GM12878 (cell line): ENCODE measurements around the gene EXOC4. TPM values are rescaled to one million over a fixed set of nuclear protein-coding genes. Genes with fewer than 3 reads are reported as not detected.

Experiments
- ATAC-seq: fragments of 200-7000 bp; cut with Tn5 transposase; 3 replicates; pipeline ENCODE4 v1.9.1; 2020; ENCODE audit warnings: mild to moderate bottlenecking, moderate library complexity
- BruUV-seq: library from RNA; stranded (reverse); fragments of 400-500 nt; replicated peaks from 2 replicates; lab custom pipeline; 2021; lab: Mats Ljungman, UMichigan
- CTCF ChIA-PET: fragments of 300-600 bp; sonication (Branson Sonifier 250); formaldehyde crosslinking; extraction: SDS; loops from one replicate; lab custom pipeline; 2021; ENCODE audit warnings: inconsistent platforms; lab: Yijun Ruan, JAX
- POLR2A ChIA-PET: fragments of 350-600 bp; formaldehyde crosslinking; extraction: SDS; loops from one replicate; lab custom pipeline; 2021; ENCODE audit warnings: inconsistent platforms; lab: Charles Lee
- RAD21 ChIA-PET: fragments of 300-600 bp; sonication (Branson Sonifier 250); formaldehyde crosslinking; loops from one replicate; lab custom pipeline; 2023; ENCODE audit warnings: antibody characterized with exemption; ENCODE audit not compliant: unreplicated experiment; lab: Charles Lee
- SMC1A ChIA-PET: fragments of 300-600 bp; sonication (Branson Sonifier 250); formaldehyde crosslinking; loops from one replicate; lab custom pipeline; 2023; ENCODE audit not compliant: unreplicated experiment, uncharacterized antibody; lab: Charles Lee
- DNase-seq: peaks from one replicate; pipeline ENCODE4 v3.0.0-alpha.2; 2011; ENCODE audit warnings: low read depth, low spot score
- FAIRE-seq: peaks from 3 replicates; lab custom pipeline; 2011; peaks lifted over from hg19 to GRCh38; lab: Jason Lieb, UNC
- H2AFZ ChIP-seq: 2 replicates; pipeline ENCODE4 v1.6.0; 2011; ENCODE audit warnings: low read depth, low read length, control low read depth; ENCODE audit not compliant: control insufficient read depth
- H3K27ac ChIP-seq: 2 replicates; pipeline ENCODE4 v1.5.1; 2011; ENCODE audit warnings: control low read depth; ENCODE audit not compliant: control insufficient read depth, insufficient read depth
- H3K27me3 ChIP-seq, 2 experiments: replicated peaks in 1 of 2; 2 replicates each; pipeline versions ENCODE4 v1.6.0 to v1.6.1; 2011; ENCODE audit warnings: low read length in 1 of 2; ENCODE audit not compliant: control insufficient read depth in 2 of 2, insufficient read depth in 2 of 2
- H3K36me3 ChIP-seq, 2 experiments: 2 replicates each; pipeline ENCODE4 v1.5.1; 2011; ENCODE audit warnings: low read length in 1 of 2; ENCODE audit not compliant: control insufficient read depth in 2 of 2, insufficient read depth in 2 of 2
- H3K4me1 ChIP-seq: 2 replicates; pipeline ENCODE4 v1.6.1; 2011; ENCODE audit warnings: mild to moderate bottlenecking, low read length, moderate library complexity, mixed read lengths; ENCODE audit not compliant: control insufficient read depth, insufficient read depth
- H3K4me2 ChIP-seq: 2 replicates; pipeline ENCODE4 v1.6.0; 2011; ENCODE audit warnings: control low read depth; ENCODE audit not compliant: control insufficient read depth, insufficient read depth
- H3K4me3 ChIP-seq: fragments of 200-600 bp; sonication (generic); 2 replicates; pipeline ENCODE4 v1.5.1; 2016
- H3K79me2 ChIP-seq: 2 replicates; pipeline ENCODE4 v1.6.0; 2011; ENCODE audit warnings: low read length; ENCODE audit not compliant: control insufficient read depth, insufficient read depth
- H3K9ac ChIP-seq: 2 replicates; pipeline ENCODE4 v1.8.0; 2011; ENCODE audit warnings: low read length, control low read depth, mixed read lengths; ENCODE audit not compliant: control insufficient read depth, insufficient read depth
- H3K9me3 ChIP-seq: replicated peaks from 3 replicates; pipeline ENCODE4 v1.5.1; 2011; ENCODE audit warnings: mild to moderate bottlenecking, low read length; ENCODE audit not compliant: control insufficient read depth, insufficient read depth
- H4K20me1 ChIP-seq: 2 replicates; pipeline ENCODE4 v1.6.0; 2011; ENCODE audit not compliant: control insufficient read depth, insufficient read depth
- BRCA1 ChIP-seq: IDR thresholded peaks from 2 replicates; pipeline ENCODE4 v1.6.1; 2011; ENCODE audit warnings: low read depth, low read length, improper control_type of control experiment
- CHD2 ChIP-seq: IDR thresholded peaks from 2 replicates; pipeline ENCODE4 v1.6.1; 2011; ENCODE audit warnings: low read depth, low read length, improper control_type of control experiment, borderline replicate concordance
- CREB1 ChIP-seq: IDR thresholded peaks from 2 replicates; pipeline ENCODE4 v1.6.1; 2012; ENCODE audit warnings: low read depth, mild to moderate bottlenecking, inconsistent platforms
- ESRRA ChIP-seq: IDR thresholded peaks from 2 replicates; pipeline ENCODE4 v1.6.1; 2012; ENCODE audit warnings: mild to moderate bottlenecking, low read length, improper control_type of control experiment
- NFXL1 ChIP-seq: fragments of 450-650 bp; IDR thresholded peaks from 2 replicates; pipeline ENCODE4 v1.6.1; 2017; ENCODE audit warnings: antibody characterized with exemption, mild to moderate bottlenecking, borderline replicate concordance
- POLR2AphosphoS5 ChIP-seq: IDR thresholded peaks from 2 replicates; pipeline ENCODE4 v1.6.1; 2011; ENCODE audit warnings: mild to moderate bottlenecking, low read length, inconsistent platforms
- RAD21 ChIP-seq: IDR thresholded peaks from 2 replicates; pipeline ENCODE4 v1.6.1; 2011; ENCODE audit warnings: mild to moderate bottlenecking, low read depth, low read length, moderate library complexity; ENCODE audit not compliant: insufficient read depth
- REST ChIP-seq: IDR thresholded peaks from 2 replicates; pipeline ENCODE4 v1.6.1; 2012; ENCODE audit warnings: mild to moderate bottlenecking, low read depth, low read length
- SMARCA5 ChIP-seq: fragments of 450-650 bp; IDR thresholded peaks from 2 replicates; pipeline ENCODE4 v1.6.1; 2017; ENCODE audit warnings: mild to moderate bottlenecking
- TCF7 ChIP-seq: IDR thresholded peaks from 2 replicates; pipeline ENCODE4 v1.6.1; 2014; ENCODE audit warnings: antibody characterized with exemption, borderline replicate concordance
- WGBS: methylation state at CpG from one replicate; pipeline ENCODE4 v1.1.6; 2016; ENCODE audit warnings: low lambda C conversion rate; ENCODE audit not compliant: insufficient replicate concordance, insufficient coverage; ENCODE audit errors: missing lambda C conversion rate; 5-methylcytosine and 5-hydroxymethylcytosine counted together
- in situ Hi-C: fragments of 300-500 bp; cut with MboI; formaldehyde crosslinking; loops from 9 replicates; pipeline ENCODE4 v1.14.3; 2018; ENCODE audit warnings: mixed read lengths
- intact Hi-C: fragments of 100-400 bp; cut with micrococcal nuclease; formaldehyde crosslinking; loops from one replicate; pipeline ENCODE4 v1.14.2; 2022; ENCODE audit not compliant: unreplicated experiment
- polyA plus RNA-seq, 11 experiments: library from polyadenylated mRNA; depleted of rRNA in 4 of 11; unstranded in 6 of 11; stranded (reverse) in 5 of 11; fragments of >200 nt; fragmentation: Nextera tagmentation in 4 of 11; fragmentation: Illumina TruSeq in 1 of 11; extraction: Ambion mirVana in 4 of 11; extraction: Trizol in 1 of 11; gene quantifications; 1 replicate in 1 of 11; 2 replicates in 10 of 11; pipeline versions ENCODE4 v1.2.1 to v1.2.3, GENCODE V29; 2011 to 2016; ENCODE audit warnings: inconsistent platforms in 2 of 11, missing spikeins in 2 of 11, low read depth in 1 of 11
- total RNA-seq, 4 experiments: library from RNA; depleted of rRNA in 3 of 4; stranded (reverse); fragments of >200 nt in 3 of 4; fragmentation: Illumina TruSeq in 1 of 4; extraction: Trizol in 1 of 4; gene quantifications; 2 replicates each; pipeline versions ENCODE4 v1.2.1 to v1.2.3, GENCODE V29; 2013 to 2021

EXOC4 gene
- total and polyA plus RNA-seq, 10 of the 15 experiments (the other 5 are each of a cell fraction or from before 2014, with no cell fraction given), result 13.2 to 44.5 (median 29.6) TPM

DNA sequence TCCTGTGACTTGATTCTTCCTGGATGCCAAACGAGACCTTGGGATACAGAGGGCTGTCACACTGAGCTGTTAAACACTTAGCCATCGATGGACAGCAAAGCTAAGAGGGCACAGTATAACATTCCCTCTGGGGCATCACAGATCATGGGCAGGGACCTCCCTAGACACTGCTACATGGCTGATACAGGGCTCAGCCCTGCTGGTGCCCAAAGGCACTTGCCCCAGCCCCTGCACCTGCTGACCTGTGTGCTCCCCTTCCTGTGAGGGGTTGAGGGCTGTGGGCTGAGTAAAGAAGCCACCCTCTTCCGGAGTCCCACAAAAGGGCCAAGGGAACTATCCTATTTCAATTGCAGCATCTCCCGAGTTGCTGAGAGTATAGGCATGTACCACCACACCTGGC, 337.9 kb downstream of the EXOC4 start:
- Histone ChIP-seq H2AFZ (no peak overlapping the region), H3K27ac (no peak overlapping the region), H3K27me3 (no peaks in the 10 kb centered on the region), H3K4me1 (no peaks in the 10 kb centered on the region), H3K4me3 (no peak overlapping the region), H3K9me3 (no peaks in the 10 kb centered on the region), H3K79me2 (no peaks in the 10 kb centered on the region), H4K20me1 (no peaks in the 10 kb centered on the region), H3K36me3 (no peaks in the 10 kb centered on the region), H3K9ac (no peak overlapping the region), H3K4me2 (no peak overlapping the region)
- ChIA-PET RAD21 (no interaction called here), SMC1A (interaction anchor here (1.0 kb wide), 1 partner anchor 13 kb away, joined by 3 read pairs; no protein-coding TSS in a partner anchor), POLR2A (interaction anchor here (0.6 kb wide), 1 partner anchor 42 kb away, joined by 3 read pairs; no protein-coding TSS in a partner anchor), CTCF (interaction anchor here (1.1 to 1.5 kb wide), 2 partner anchors 10 to 13 kb away, joined by 3 to 4 read pairs; no protein-coding TSS in a partner anchor)
- intact Hi-C loops, result no loop called here
- ATAC-seq, result no peak
- no peak for FAIRE-seq
- in situ Hi-C loops, result no loop called here
- TF ChIP-seq POLR2AphosphoS5 (no peak), NFXL1 (no peak), BRCA1 (no peak), TCF7 (no peak), SMARCA5 (no peak), CHD2 (no peak), RAD21 (no peak), ESRRA (no peak), CREB1 (no peak), REST (no peak)
- no TSS peak for BruUV-seq
- 95% methylated on average over 4 of the region's 4 CpGs for WGBS
- no peak for DNase-seq
